HepG2 (cell line): ENCODE results near the gene SGMS1. TPM values are rescaled to one million over a fixed set of nuclear protein-coding genes. Genes with fewer than 3 reads are reported as not detected.

Experiments
- BRD4 ChIP-seq: sonication (generic); formaldehyde crosslinking; IDR thresholded peaks from 2 replicates; pipeline ENCODE4 v1.4.0; 2020; ENCODE audit warnings: missing genetic modification reagents
- GATAD1 ChIP-seq: IDR thresholded peaks from 2 replicates; pipeline ENCODE4 v1.6.1; 2016; ENCODE audit warnings: missing genetic modification reagents, missing compliant biosample characterization
- KDM5B ChIP-seq: sonication (generic); formaldehyde crosslinking; IDR thresholded peaks from 2 replicates; pipeline ENCODE4 v1.4.0; 2020; ENCODE audit warnings: missing genetic modification reagents, mild to moderate bottlenecking, borderline replicate concordance
- MIER2 ChIP-seq: IDR thresholded peaks from 2 replicates; pipeline ENCODE4 v1.6.1; 2016; ENCODE audit warnings: missing biosample characterization, missing genetic modification reagents
- MIER3 ChIP-seq: IDR thresholded peaks from 2 replicates; pipeline ENCODE4 v1.6.1; 2016; ENCODE audit warnings: missing compliant biosample characterization, borderline replicate concordance
- TEAD2 ChIP-seq: sonication (generic); formaldehyde crosslinking; IDR thresholded peaks from 2 replicates; pipeline ENCODE4 v1.9.0; 2021; ENCODE audit warnings: missing genetic modification reagents
- YY1 ChIP-seq: IDR thresholded peaks from 2 replicates; pipeline ENCODE4 v1.6.1; 2011; ENCODE audit warnings: low read length, low read depth, moderate library complexity, mild to moderate bottlenecking; ENCODE audit not compliant: insufficient read depth, insufficient replicate concordance
- ZNF101 ChIP-seq: sonication (generic); formaldehyde crosslinking; IDR thresholded peaks from 2 replicates; pipeline ENCODE4 v1.4.0; 2020; ENCODE audit warnings: mild to moderate bottlenecking, low read depth, missing genetic modification reagents, borderline replicate concordance
- ZNF143 ChIP-seq: sonication (generic); formaldehyde crosslinking; IDR thresholded peaks from 2 replicates; pipeline ENCODE4 v1.4.0; 2020; ENCODE audit warnings: missing genetic modification reagents
- ZNF282 ChIP-seq: fragments of 450-650 bp; IDR thresholded peaks from 2 replicates; pipeline ENCODE4 v1.6.1; 2018; ENCODE audit not compliant: partially characterized antibody
- ZNF354B ChIP-seq: sonication (generic); formaldehyde crosslinking; IDR thresholded peaks from 2 replicates; pipeline ENCODE4 v1.8.0; 2022; ENCODE audit warnings: mild to moderate bottlenecking, missing genetic modification reagents
- ZNF367 ChIP-seq: sonication (generic); formaldehyde crosslinking; IDR thresholded peaks from 2 replicates; pipeline ENCODE4 v1.4.0; 2020; ENCODE audit warnings: missing genetic modification reagents, borderline replicate concordance
- ZNF670 ChIP-seq: sonication (generic); formaldehyde crosslinking; IDR thresholded peaks from 2 replicates; pipeline ENCODE4 v1.8.0; 2022; ENCODE audit warnings: mild to moderate bottlenecking, missing genetic modification reagents, borderline replicate concordance
- polyA plus RNA-seq, 8 experiments: library from polyadenylated mRNA; depleted of rRNA in 3 of 8; stranded (reverse) in 7 of 8; unstranded in 1 of 8; fragments of >200 nt; fragmentation: Illumina TruSeq in 4 of 8; extraction: Trizol in 4 of 8; gene quantifications; 2 replicates each; pipeline versions ENCODE4 v1.2.1 to v1.2.3, GENCODE V29; 2011 to 2016; ENCODE audit warnings: low read depth in 4 of 8, missing spikeins in 1 of 8, mixed read lengths in 1 of 8; ENCODE audit not compliant: insufficient read depth in 1 of 8
- total RNA-seq, 5 experiments: library from RNA; depleted of rRNA; stranded (reverse); fragments of >200 nt; fragmentation: Illumina TruSeq; extraction: Trizol; gene quantifications; 2 replicates each; pipeline ENCODE4 v1.2.3, GENCODE V29; 2016; ENCODE audit warnings: low read depth in 1 of 5
- TF ChIP-seq, protein P1 (sequence below): sonication (generic); formaldehyde crosslinking; IDR thresholded peaks from 2 replicates; pipeline ENCODE4 v1.4.0; 2020; ENCODE audit warnings: missing genetic modification reagents
- TF ChIP-seq, protein P2 (sequence below): IDR thresholded peaks from 2 replicates; pipeline ENCODE4 v1.6.1; 2016
- TF ChIP-seq, protein P3 (sequence below): sonication (generic); formaldehyde crosslinking; IDR thresholded peaks from 2 replicates; pipeline ENCODE4 v1.4.0; 2020; ENCODE audit warnings: missing genetic modification reagents
- TF ChIP-seq, protein P4 (sequence below): sonication (generic); formaldehyde crosslinking; conservative IDR thresholded peaks from 2 replicates; pipeline ENCODE4 v1.5.0; 2020; ENCODE audit warnings: missing genetic modification reagents
- TF ChIP-seq, protein P5 (sequence below): sonication (generic); formaldehyde crosslinking; IDR thresholded peaks from 2 replicates; pipeline ENCODE4 v1.4.0; 2020; ENCODE audit warnings: missing genetic modification reagents

SGMS1 gene
- total and polyA plus RNA-seq, 2 of the 13 experiments (the other 11 are each of a cell fraction or from before 2014, with no cell fraction given), result 6.5 to 15.1 TPM

- TF ChIP-seq, protein P1, sequence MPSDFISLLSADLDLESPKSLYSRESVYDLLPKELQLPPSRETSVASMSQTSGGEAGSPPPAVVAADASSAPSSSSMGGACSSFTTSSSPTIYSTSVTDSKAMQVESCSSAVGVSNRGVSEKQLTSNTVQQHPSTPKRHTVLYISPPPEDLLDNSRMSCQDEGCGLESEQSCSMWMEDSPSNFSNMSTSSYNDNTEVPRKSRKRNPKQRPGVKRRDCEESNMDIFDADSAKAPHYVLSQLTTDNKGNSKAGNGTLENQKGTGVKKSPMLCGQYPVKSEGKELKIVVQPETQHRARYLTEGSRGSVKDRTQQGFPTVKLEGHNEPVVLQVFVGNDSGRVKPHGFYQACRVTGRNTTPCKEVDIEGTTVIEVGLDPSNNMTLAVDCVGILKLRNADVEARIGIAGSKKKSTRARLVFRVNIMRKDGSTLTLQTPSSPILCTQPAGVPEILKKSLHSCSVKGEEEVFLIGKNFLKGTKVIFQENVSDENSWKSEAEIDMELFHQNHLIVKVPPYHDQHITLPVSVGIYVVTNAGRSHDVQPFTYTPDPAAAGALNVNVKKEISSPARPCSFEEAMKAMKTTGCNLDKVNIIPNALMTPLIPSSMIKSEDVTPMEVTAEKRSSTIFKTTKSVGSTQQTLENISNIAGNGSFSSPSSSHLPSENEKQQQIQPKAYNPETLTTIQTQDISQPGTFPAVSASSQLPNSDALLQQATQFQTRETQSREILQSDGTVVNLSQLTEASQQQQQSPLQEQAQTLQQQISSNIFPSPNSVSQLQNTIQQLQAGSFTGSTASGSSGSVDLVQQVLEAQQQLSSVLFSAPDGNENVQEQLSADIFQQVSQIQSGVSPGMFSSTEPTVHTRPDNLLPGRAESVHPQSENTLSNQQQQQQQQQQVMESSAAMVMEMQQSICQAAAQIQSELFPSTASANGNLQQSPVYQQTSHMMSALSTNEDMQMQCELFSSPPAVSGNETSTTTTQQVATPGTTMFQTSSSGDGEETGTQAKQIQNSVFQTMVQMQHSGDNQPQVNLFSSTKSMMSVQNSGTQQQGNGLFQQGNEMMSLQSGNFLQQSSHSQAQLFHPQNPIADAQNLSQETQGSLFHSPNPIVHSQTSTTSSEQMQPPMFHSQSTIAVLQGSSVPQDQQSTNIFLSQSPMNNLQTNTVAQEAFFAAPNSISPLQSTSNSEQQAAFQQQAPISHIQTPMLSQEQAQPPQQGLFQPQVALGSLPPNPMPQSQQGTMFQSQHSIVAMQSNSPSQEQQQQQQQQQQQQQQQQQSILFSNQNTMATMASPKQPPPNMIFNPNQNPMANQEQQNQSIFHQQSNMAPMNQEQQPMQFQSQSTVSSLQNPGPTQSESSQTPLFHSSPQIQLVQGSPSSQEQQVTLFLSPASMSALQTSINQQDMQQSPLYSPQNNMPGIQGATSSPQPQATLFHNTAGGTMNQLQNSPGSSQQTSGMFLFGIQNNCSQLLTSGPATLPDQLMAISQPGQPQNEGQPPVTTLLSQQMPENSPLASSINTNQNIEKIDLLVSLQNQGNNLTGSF (CRISPR knock-in tag), result no peak
- TF ChIP-seq, protein P2, sequence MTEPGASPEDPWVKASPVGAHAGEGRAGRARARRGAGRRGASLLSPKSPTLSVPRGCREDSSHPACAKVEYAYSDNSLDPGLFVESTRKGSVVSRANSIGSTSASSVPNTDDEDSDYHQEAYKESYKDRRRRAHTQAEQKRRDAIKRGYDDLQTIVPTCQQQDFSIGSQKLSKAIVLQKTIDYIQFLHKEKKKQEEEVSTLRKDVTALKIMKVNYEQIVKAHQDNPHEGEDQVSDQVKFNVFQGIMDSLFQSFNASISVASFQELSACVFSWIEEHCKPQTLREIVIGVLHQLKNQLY (CRISPR knock-in tag), result peak; percentile 36; the same call in 1 of the 2 replicates
- TF ChIP-seq, protein P3, sequence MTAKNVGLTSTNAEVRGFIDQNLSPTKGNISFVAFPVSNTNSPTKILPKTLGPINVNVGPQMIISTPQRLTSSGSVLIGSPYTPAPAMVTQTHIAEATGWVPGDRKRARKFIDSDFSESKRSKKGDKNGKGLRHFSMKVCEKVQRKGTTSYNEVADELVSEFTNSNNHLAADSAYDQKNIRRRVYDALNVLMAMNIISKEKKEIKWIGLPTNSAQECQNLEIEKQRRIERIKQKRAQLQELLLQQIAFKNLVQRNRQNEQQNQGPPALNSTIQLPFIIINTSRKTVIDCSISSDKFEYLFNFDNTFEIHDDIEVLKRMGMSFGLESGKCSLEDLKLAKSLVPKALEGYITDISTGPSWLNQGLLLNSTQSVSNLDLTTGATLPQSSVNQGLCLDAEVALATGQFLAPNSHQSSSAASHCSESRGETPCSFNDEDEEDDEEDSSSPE (CRISPR knock-in tag), result no peak
- no peak for TF ChIP-seq TEAD2 (CRISPR knock-in tag)
- no peak for TF ChIP-seq ZNF282
- TF ChIP-seq ZNF670 (CRISPR knock-in tag), result no peak
- no peak for TF ChIP-seq YY1
- TF ChIP-seq GATAD1 (CRISPR knock-in tag), result peak; percentile 38; the same call in 1 of the 2 replicates
- no peak for TF ChIP-seq ZNF101
- TF ChIP-seq ZNF354B, result no peak
- TF ChIP-seq KDM5B (CRISPR knock-in tag), result no peak
- TF ChIP-seq, protein P4, sequence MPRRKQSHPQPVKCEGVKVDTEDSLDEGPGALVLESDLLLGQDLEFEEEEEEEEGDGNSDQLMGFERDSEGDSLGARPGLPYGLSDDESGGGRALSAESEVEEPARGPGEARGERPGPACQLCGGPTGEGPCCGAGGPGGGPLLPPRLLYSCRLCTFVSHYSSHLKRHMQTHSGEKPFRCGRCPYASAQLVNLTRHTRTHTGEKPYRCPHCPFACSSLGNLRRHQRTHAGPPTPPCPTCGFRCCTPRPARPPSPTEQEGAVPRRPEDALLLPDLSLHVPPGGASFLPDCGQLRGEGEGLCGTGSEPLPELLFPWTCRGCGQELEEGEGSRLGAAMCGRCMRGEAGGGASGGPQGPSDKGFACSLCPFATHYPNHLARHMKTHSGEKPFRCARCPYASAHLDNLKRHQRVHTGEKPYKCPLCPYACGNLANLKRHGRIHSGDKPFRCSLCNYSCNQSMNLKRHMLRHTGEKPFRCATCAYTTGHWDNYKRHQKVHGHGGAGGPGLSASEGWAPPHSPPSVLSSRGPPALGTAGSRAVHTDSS (CRISPR knock-in tag), result no peak
- TF ChIP-seq, protein P5, sequence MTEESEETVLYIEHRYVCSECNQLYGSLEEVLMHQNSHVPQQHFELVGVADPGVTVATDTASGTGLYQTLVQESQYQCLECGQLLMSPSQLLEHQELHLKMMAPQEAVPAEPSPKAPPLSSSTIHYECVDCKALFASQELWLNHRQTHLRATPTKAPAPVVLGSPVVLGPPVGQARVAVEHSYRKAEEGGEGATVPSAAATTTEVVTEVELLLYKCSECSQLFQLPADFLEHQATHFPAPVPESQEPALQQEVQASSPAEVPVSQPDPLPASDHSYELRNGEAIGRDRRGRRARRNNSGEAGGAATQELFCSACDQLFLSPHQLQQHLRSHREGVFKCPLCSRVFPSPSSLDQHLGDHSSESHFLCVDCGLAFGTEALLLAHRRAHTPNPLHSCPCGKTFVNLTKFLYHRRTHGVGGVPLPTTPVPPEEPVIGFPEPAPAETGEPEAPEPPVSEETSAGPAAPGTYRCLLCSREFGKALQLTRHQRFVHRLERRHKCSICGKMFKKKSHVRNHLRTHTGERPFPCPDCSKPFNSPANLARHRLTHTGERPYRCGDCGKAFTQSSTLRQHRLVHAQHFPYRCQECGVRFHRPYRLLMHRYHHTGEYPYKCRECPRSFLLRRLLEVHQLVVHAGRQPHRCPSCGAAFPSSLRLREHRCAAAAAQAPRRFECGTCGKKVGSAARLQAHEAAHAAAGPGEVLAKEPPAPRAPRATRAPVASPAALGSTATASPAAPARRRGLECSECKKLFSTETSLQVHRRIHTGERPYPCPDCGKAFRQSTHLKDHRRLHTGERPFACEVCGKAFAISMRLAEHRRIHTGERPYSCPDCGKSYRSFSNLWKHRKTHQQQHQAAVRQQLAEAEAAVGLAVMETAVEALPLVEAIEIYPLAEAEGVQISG (CRISPR knock-in tag), result no peak
- peak; percentile 20; the same call in 1 of the 2 replicates for TF ChIP-seq MIER2
- TF ChIP-seq ZNF143 (CRISPR knock-in tag), result no peak
- no peak for TF ChIP-seq ZNF367 (CRISPR knock-in tag)
- no peak for TF ChIP-seq BRD4 (CRISPR knock-in tag)
- peak; percentile 61; the same call in 1 of the 2 replicates for TF ChIP-seq MIER3 (CRISPR knock-in tag)
These were observed 121.8 kb downstream of the SGMS1 start (continued) for GRCh38 chr10:50501924-50502452.
